BJ (cell line): ENCODE measurements around the gene CACNA1F. TPM values are rescaled to one million over a fixed set of nuclear protein-coding genes. Genes with fewer than 3 reads are reported as not detected.

Experiments used
- CTCF ChIA-PET: fragments of 350-600 bp; formaldehyde crosslinking; extraction: SDS; loops from one replicate; lab custom pipeline; 2021; ENCODE audit warnings: antibody characterized with exemption, inconsistent platforms; lab: Yijun Ruan, JAX
- POLR2A ChIA-PET: fragments of 300-600 bp; sonication (Branson Sonifier 250); formaldehyde crosslinking; extraction: SDS; loops from one replicate; lab custom pipeline; 2021; ENCODE audit warnings: antibody characterized with exemption; lab: Charles Lee
- DNase-seq: peaks from one replicate; pipeline ENCODE4 v3.0.0-alpha.2; 2011; ENCODE audit warnings: low read depth
- H3K27me3 ChIP-seq: 2 replicates; pipeline ENCODE4 v1.6.0; 2011; ENCODE audit warnings: low read length; ENCODE audit not compliant: control insufficient read depth, insufficient read depth
- H3K36me3 ChIP-seq: 2 replicates; pipeline ENCODE4 v1.5.1; 2011; ENCODE audit warnings: low read length; ENCODE audit not compliant: control insufficient read depth, insufficient read depth
- H3K4me3 ChIP-seq: 2 replicates; pipeline ENCODE4 v1.5.1; 2011; ENCODE audit warnings: low read depth, mild to moderate bottlenecking, control low read depth, low read length
- CTCF ChIP-seq: IDR thresholded peaks from 2 replicates; pipeline ENCODE4 v1.5.1; 2011; ENCODE audit warnings: low read depth, mild to moderate bottlenecking, control low read depth, inconsistent platforms, low read length, moderate library complexity; ENCODE audit not compliant: insufficient read depth
- polyA plus RNA-seq: library from polyadenylated mRNA; depleted of rRNA; stranded (reverse); fragments of >200 nt; gene quantifications from 2 replicates; pipeline ENCODE4 v1.2.3, GENCODE V29; 2011

CACNA1F gene
- polyA plus RNA-seq, 1 experiment = 0.01 TPM

DNA sequence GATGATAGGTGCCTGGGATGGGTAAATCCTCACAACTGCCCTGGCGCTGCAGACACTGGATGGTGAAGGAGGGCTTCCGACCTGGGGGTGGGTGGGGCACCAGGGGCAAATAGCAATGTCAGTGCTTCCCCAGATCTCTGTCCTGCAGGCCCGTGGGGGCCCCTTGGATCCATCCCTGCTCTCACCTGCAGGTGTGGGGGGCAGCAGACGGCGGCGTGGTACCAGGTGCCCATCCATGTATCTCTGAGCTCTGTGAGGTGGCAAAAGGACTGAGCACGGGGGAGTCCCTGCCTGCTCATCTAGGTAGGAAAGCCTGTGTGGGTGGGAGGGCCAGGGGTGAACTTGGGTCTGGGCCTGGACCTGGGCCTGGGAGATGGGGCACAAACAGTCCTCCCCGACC, 26.6 kb downstream of the CACNA1F start:
- ChIA-PET CTCF (interaction anchor here (1.8 kb wide), 1 partner anchor 15 kb away, joined by 5 read pairs; no protein-coding TSS in a partner anchor), POLR2A (no interaction called here)
- H3K4me3 ChIP-seq = no peak overlapping the region
- H3K27me3 ChIP-seq = no peaks in the 10 kb centered on the region
- no peak for TF ChIP-seq CTCF
- no peaks in the 10 kb centered on the region for H3K36me3 ChIP-seq
- no peak for DNase-seq

DNA sequence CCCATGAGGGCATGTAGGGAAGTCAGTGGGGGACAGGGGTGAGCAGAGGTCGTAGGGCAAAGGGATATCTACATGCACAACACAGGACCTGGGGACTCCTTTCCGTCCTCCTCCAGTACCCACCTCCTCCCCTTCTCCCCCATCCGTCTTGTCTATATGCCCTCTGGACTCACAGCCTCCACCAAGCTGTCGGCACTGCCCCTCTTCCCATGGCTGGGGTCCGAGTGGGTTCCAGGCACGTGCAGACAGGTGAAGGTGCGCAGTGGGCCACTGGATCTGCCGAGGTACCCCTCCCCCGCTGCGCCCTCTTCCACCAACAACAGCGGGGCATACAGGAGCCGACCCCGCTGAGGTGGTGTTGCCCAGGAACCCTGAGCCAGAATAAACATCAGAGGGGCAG, 27.7 kb downstream of the CACNA1F start:
- no peaks in the 10 kb centered on the region for H3K36me3 ChIP-seq
- POLR2A ChIA-PET = no interaction called here
- H3K27me3 ChIP-seq = no peaks in the 10 kb centered on the region
- CTCF ChIA-PET = no interaction called here
- H3K4me3 ChIP-seq = no peak overlapping the region
- no peak for TF ChIP-seq CTCF
- no peak for DNase-seq

DNA sequence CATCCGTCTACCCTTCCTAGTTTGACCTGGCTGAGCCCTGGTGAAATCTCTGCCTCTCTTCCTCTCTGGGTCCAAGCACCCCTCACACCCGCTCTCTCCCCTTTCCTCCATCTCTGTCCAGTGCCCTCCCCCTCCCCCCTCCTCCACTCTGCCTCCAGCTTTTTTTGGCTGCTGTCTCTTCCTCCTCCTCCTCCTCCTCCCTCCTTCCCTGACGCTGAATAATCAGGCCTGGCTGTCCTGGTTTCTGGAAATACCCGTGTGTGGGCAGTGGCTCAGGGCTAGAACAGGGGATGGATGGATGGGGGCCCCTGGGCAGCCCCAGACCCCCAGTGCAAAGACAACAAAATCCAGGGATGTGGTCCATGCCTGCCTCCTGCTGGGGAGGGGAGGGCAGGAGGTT, 28.4 kb downstream of the CACNA1F start:
- no peak for DNase-seq
- no peak for TF ChIP-seq CTCF
- ChIA-PET CTCF (no interaction called here), POLR2A (no interaction called here)
- no peaks in the 10 kb centered on the region for H3K36me3 ChIP-seq
- H3K4me3 ChIP-seq = no peak overlapping the region
- no peaks in the 10 kb centered on the region for H3K27me3 ChIP-seq

DNA sequence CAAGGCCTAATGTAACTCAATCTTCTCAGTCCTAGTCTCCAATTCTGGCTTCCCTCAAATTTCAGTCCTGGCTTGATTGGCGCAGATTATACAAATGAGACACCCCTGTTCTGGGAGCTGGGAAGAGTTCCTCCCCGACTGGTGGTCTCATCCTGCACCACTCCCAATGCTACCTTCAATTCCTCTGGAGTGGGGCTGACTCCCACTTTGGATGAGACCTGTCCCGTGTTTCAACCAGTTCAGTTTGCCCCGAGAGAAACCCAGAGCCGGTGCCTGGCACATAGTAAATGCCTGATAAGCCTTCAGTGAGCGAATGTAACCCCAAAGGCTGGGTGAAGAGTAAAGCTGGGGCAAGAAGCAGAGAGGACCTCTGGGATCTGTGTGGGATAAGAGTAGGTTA, 29.1 kb downstream of the CACNA1F start:
- Histone ChIP-seq H3K27me3 (no peaks in the 10 kb centered on the region), H3K36me3 (no peaks in the 10 kb centered on the region), H3K4me3 (no peak overlapping the region)
- ChIA-PET CTCF (no interaction called here), POLR2A (no interaction called here)
- DNase-seq = no peak
- TF ChIP-seq CTCF = no peak

- no peaks in the 10 kb centered on the region for H3K27me3 ChIP-seq
- no peak for DNase-seq
- no peak for TF ChIP-seq CTCF
- POLR2A ChIA-PET = no interaction called here
- CTCF ChIA-PET = interaction anchor here (1.0 kb wide), 1 partner anchor 11 kb away, joined by 3 read pairs; no protein-coding TSS in a partner anchor
- H3K36me3 ChIP-seq = no peaks in the 10 kb centered on the region
- H3K4me3 ChIP-seq = no peak overlapping the region
Measured at GRCh38 chrX:49203536-49203935, 29.6 kb downstream of the CACNA1F start.
